Measurements from ENCODE around the gene PIK3C3.

PIK3C3 gene

GRCh38 chr18:42005782-42006181, 50.7 kb downstream of the PIK3C3 start:
- TF ChIP-seq RAD21 (IDR thresholded peaks at IDR 0.05; ENCODE audit: low read depth) (no peak), CEBPB (IDR thresholded peaks at IDR 0.05) (no peak), ZBTB7A (IDR thresholded peaks at IDR 0.05; ENCODE audit: low read depth) (no peak), REST (IDR thresholded peaks at IDR 0.05; ENCODE audit: low read depth) (no peak), TEAD4 (IDR thresholded peaks at IDR 0.05) (no peak), CREB1 (IDR thresholded peaks at IDR 0.05; ENCODE audit: low read depth) (no peak), TCF12 (IDR thresholded peaks at IDR 0.05; ENCODE audit: low read depth) (no peak), FOXM1 (IDR thresholded peaks at IDR 0.05; ENCODE audit: borderline replicate concordance, low read depth) (no peak), EP300 (IDR thresholded peaks at IDR 0.05; ENCODE audit: borderline replicate concordance) (no peak)
- TF ChIP-seq, protein P1, sequence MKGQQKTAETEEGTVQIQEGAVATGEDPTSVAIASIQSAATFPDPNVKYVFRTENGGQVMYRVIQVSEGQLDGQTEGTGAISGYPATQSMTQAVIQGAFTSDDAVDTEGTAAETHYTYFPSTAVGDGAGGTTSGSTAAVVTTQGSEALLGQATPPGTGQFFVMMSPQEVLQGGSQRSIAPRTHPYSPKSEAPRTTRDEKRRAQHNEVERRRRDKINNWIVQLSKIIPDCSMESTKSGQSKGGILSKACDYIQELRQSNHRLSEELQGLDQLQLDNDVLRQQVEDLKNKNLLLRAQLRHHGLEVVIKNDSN (IDR thresholded peaks at IDR 0.05), result no peak

- TF ChIP-seq RAD21 (IDR thresholded peaks at IDR 0.05; ENCODE audit: low read depth), result no peak
- no peak for TF ChIP-seq EGR1 (IDR thresholded peaks at IDR 0.05)
- TF ChIP-seq YY1 (IDR thresholded peaks at IDR 0.05; ENCODE audit: low read depth), result no peak
- TF ChIP-seq NFIC (IDR thresholded peaks at IDR 0.05), result no peak
- TF ChIP-seq, protein P1 (IDR thresholded peaks at IDR 0.05), result no peak
- TF ChIP-seq REST (IDR thresholded peaks at IDR 0.05; ENCODE audit: low read depth), result no peak
- no peak for TF ChIP-seq CREB1 (IDR thresholded peaks at IDR 0.05; ENCODE audit: low read depth)
- TF ChIP-seq TCF12 (IDR thresholded peaks at IDR 0.05; ENCODE audit: low read depth), result no peak
- TF ChIP-seq EP300 (IDR thresholded peaks at IDR 0.05; ENCODE audit: borderline replicate concordance), result no peak
- TF ChIP-seq FOXM1 (IDR thresholded peaks at IDR 0.05; ENCODE audit: borderline replicate concordance, low read depth), result no peak
- TF ChIP-seq TAF1 (IDR thresholded peaks at IDR 0.05; ENCODE audit: low read depth), result no peak
- TF ChIP-seq, protein P2, sequence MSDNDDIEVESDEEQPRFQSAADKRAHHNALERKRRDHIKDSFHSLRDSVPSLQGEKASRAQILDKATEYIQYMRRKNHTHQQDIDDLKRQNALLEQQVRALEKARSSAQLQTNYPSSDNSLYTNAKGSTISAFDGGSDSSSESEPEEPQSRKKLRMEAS (IDR thresholded peaks at IDR 0.05), result no peak
- TF ChIP-seq TEAD4 (IDR thresholded peaks at IDR 0.05), result no peak
- no peak for TF ChIP-seq ZBTB7A (IDR thresholded peaks at IDR 0.05; ENCODE audit: low read depth)
- no peak for TF ChIP-seq CEBPB (IDR thresholded peaks at IDR 0.05)
Measured at GRCh38 chr18:42011053-42011452, 56.0 kb downstream of the PIK3C3 start.

- TF ChIP-seq CEBPB (IDR thresholded peaks at IDR 0.05) (no peak), TAF1 (IDR thresholded peaks at IDR 0.05; ENCODE audit: low read depth) (no peak), REST (IDR thresholded peaks at IDR 0.05; ENCODE audit: low read depth) (no peak), NFIC (IDR thresholded peaks at IDR 0.05) (no peak), EP300 (IDR thresholded peaks at IDR 0.05; ENCODE audit: borderline replicate concordance) (no peak), TCF12 (IDR thresholded peaks at IDR 0.05; ENCODE audit: low read depth) (no peak), EGR1 (IDR thresholded peaks at IDR 0.05) (no peak), TEAD4 (IDR thresholded peaks at IDR 0.05) (no peak), CREB1 (IDR thresholded peaks at IDR 0.05; ENCODE audit: low read depth) (no peak), YY1 (IDR thresholded peaks at IDR 0.05; ENCODE audit: low read depth) (no peak), ZBTB7A (IDR thresholded peaks at IDR 0.05; ENCODE audit: low read depth) (no peak), FOXM1 (IDR thresholded peaks at IDR 0.05; ENCODE audit: borderline replicate concordance, low read depth) (no peak)
- TF ChIP-seq, protein P2 (IDR thresholded peaks at IDR 0.05), result no peak
- TF ChIP-seq, protein P1 (IDR thresholded peaks at IDR 0.05), result no peak
Measured at GRCh38 chr18:42018831-42019230, 63.8 kb downstream of the PIK3C3 start.

DNA sequence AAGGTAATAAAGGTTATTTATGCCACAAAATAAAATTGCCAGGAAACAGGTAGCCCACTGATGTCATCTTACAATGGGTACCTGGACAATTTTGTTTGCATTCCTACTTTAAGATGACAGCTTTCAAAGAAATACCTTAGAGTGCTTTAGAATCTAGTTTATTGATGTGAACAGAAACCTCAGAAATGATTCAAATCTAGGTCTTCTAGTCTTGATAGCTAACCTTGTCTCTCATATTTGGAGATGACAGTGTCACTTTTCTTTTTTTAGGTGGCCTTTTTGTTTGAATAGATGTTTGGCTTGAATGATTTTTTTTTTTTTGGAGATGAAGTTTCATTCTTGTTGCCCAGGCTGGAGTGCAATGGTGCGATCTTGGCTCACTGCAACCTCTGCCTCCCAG, 69.1 kb downstream of the PIK3C3 start:
- TF ChIP-seq YY1 (IDR thresholded peaks at IDR 0.05; ENCODE audit: low read depth), result no peak
- TF ChIP-seq REST (IDR thresholded peaks at IDR 0.05; ENCODE audit: low read depth), result no peak
- TF ChIP-seq, protein P1 (IDR thresholded peaks at IDR 0.05), result no peak
- no peak for TF ChIP-seq CREB1 (IDR thresholded peaks at IDR 0.05; ENCODE audit: low read depth)
- no peak for TF ChIP-seq FOXM1 (IDR thresholded peaks at IDR 0.05; ENCODE audit: borderline replicate concordance, low read depth)
- TF ChIP-seq TEAD4 (IDR thresholded peaks at IDR 0.05), result no peak
- TF ChIP-seq, protein P2 (IDR thresholded peaks at IDR 0.05), result no peak
- no peak for TF ChIP-seq TAF1 (IDR thresholded peaks at IDR 0.05; ENCODE audit: low read depth)
- no peak for TF ChIP-seq ZBTB7A (IDR thresholded peaks at IDR 0.05; ENCODE audit: low read depth)
- no peak for TF ChIP-seq CEBPB (IDR thresholded peaks at IDR 0.05)
- TF ChIP-seq EGR1 (IDR thresholded peaks at IDR 0.05), result no peak
- TF ChIP-seq NFIC (IDR thresholded peaks at IDR 0.05), result no peak
